Measurements from ENCODE around the gene TNS3. TPM values are rescaled to one million over a fixed set of nuclear protein-coding genes. Genes with fewer than 3 reads are reported as not detected.

TNS3 gene
- total RNA-seq, 4 donors from 2014 or later: 34.6 to 52.5 (median 48.6) TPM

DNA sequence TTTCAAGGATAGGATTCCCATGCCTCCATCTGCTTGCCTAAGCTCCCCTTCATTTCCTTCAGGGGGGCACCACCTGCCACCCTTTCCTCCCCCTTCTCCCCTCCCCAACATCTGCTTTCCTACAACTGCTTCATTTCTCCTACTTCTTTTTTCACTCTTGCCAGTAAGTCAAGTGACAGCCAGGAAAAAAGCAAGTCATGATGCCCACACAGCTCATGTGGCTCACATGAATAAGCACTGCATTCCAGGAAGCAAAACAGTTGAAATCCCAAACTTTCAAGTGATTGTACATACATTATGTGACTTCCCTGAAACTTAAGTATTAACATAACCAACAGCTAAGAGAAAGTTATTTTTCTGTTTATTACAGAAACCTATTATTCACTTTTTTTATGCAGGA is 78.6 kb downstream of the TNS3 start:
- H3K27ac ChIP-seq (replicated peaks in 1 of 4): no peak overlapping the region
- H3K4me1 ChIP-seq: peaks cover 50 to 81% (median 70%) of the 10 kb centered on the region in 4 donors
- no peak for DNase-seq (ENCODE audit: extremely low spot score)

DNA sequence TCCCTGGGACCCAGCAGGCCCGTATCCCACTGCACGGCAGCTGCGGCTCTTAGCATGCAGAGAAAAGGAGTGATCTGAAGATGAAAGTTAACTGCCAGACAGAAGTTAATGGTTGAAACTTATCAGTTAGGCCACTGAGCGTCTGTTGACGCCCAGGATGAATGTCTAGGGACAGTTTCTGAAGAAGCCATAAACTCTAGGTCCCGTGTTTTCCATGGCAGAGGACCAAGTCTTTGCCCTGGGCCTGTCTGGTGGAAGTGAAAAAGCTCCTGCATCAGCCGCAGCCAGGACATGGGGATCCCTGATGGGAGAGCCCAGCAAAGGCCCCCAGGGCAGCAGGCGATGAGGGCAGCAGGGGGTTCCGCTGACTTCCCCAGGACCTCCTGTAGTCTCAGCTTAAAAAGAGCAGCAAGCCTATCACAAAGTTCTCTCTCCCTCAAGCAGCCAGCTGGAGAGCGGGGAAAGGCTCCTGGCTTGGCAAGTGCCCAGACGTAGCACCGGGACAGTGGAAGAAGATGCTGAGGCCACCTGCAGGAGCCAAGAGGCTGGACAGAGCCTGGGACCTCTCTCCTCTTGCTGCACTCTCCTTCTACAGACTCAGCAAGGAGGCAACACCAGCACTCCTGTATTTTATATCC is 79.6 kb downstream of the TNS3 start:
- intact Hi-C loops (cut with DNase I): no loop called here
- no peak overlapping the region for H3K4me3 ChIP-seq
- peaks cover 46 to 84% (median 71%) of the 10 kb centered on the region in 4 donors for H3K4me1 ChIP-seq
- H3K9me3 ChIP-seq: no peaks in the 10 kb centered on the region
- H3K27me3 ChIP-seq: no peaks in the 10 kb centered on the region
- DNase-seq (ENCODE audit: extremely low spot score): no peak
- no peak overlapping the region for H3K27ac ChIP-seq (replicated peaks in 1 of 4)
- no peak for TF ChIP-seq POLR2AphosphoS5 (IDR thresholded peaks at IDR 0.05)
- no peaks in the 10 kb centered on the region for H3K36me3 ChIP-seq
- 79% methylated on average over 12 of the region's 12 CpGs for WGBS

More for the DNA sequence above, 78.6 kb downstream of the TNS3 start:
- intact Hi-C loops (cut with DNase I): no loop called here
- peak in 1 of 2 donors; percentile 33 for TF ChIP-seq POLR2AphosphoS5 (IDR thresholded peaks at IDR 0.05)
- TF ChIP-seq POLR2A (IDR thresholded peaks at IDR 0.05; ENCODE audit: low read depth): no peak
- peak; percentile 35 for TF ChIP-seq EP300 (IDR thresholded peaks at IDR 0.05)
- Histone ChIP-seq H3K4me3 (no peak overlapping the region), H3K27me3 (no peaks in the 10 kb centered on the region), H3K36me3 (no peaks in the 10 kb centered on the region), H3K9me3 (no peaks in the 10 kb centered on the region)

DNA sequence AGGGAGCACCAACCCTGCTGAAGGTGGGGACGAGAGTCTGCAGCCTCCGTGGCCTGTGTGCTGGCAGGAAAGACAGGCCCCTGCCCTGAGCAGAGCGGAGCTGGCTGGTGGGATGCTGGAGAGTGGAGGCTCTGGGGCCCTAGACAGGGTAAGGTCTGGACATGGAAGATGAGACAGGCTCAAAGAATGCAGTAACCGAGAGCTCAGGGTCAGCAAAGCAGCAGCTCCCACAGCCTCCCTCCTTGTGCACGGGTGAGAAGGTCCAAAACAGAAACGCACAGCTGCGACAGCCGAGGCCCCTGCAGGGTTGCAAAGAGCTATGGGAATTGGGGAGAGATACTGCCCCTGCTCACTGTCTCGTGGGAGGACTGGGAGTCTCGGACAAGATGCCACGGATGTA is 80.5 kb downstream of the TNS3 start:
- intact Hi-C loops (cut with DNase I): no loop called here
- TF ChIP-seq POLR2A (IDR thresholded peaks at IDR 0.05; ENCODE audit: low read depth) (no peak), POLR2AphosphoS5 (IDR thresholded peaks at IDR 0.05) (no peak), EP300 (IDR thresholded peaks at IDR 0.05) (no peak)
- TF ChIP-seq, protein P1, sequence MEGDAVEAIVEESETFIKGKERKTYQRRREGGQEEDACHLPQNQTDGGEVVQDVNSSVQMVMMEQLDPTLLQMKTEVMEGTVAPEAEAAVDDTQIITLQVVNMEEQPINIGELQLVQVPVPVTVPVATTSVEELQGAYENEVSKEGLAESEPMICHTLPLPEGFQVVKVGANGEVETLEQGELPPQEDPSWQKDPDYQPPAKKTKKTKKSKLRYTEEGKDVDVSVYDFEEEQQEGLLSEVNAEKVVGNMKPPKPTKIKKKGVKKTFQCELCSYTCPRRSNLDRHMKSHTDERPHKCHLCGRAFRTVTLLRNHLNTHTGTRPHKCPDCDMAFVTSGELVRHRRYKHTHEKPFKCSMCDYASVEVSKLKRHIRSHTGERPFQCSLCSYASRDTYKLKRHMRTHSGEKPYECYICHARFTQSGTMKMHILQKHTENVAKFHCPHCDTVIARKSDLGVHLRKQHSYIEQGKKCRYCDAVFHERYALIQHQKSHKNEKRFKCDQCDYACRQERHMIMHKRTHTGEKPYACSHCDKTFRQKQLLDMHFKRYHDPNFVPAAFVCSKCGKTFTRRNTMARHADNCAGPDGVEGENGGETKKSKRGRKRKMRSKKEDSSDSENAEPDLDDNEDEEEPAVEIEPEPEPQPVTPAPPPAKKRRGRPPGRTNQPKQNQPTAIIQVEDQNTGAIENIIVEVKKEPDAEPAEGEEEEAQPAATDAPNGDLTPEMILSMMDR (IDR thresholded peaks at IDR 0.05): no peak
- WGBS: 75% methylated on average over 10 of the region's 11 CpGs
- H3K9me3 ChIP-seq: no peaks in the 10 kb centered on the region
- no peak for DNase-seq (ENCODE audit: extremely low spot score)
- no peaks in the 10 kb centered on the region for H3K36me3 ChIP-seq
- H3K27ac ChIP-seq (replicated peaks in 1 of 4): no peak overlapping the region
- H3K27me3 ChIP-seq: no peaks in the 10 kb centered on the region
- H3K4me1 ChIP-seq: peaks cover 46 to 84% (median 71%) of the 10 kb centered on the region in 4 donors
- H3K4me3 ChIP-seq: no peak overlapping the region

DNA sequence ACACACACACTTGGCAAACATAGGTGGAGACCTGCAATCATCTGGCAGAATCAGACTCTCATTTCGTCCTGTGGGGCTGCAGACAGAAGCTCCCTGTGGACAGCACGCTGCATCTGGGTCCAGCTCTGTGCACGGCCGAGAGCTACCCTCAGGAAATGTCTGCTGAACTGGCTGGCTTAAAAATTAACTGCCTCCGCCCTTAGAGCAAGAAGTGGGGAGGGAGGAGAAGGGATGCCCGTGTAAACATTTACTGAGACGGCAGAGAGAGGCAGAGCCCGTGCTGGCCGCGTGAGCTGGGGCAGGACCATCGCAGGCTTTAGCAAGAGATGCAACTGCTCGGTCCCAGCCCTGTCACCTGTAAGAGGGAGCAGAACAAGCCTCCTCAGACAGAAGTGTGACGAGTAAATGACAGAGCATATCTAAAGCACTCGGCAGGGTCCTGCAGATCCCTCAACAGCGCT is 81.8 kb downstream of the TNS3 start:
- 70% methylated on average over 15 of the region's 15 CpGs for WGBS
- H3K27ac ChIP-seq (replicated peaks in 1 of 4): peak overlapping the region in 1 of 4 donors; percentile 14
- H3K36me3 ChIP-seq: no peaks in the 10 kb centered on the region
- intact Hi-C loops (cut with DNase I): no loop called here
- H3K4me3 ChIP-seq: no peak overlapping the region
- no peaks in the 10 kb centered on the region for H3K27me3 ChIP-seq
- no peak for DNase-seq (ENCODE audit: extremely low spot score)
- H3K4me1 ChIP-seq: peaks cover 54 to 84% (median 66%) of the 10 kb centered on the region in 4 donors
- TF ChIP-seq, protein P1 (IDR thresholded peaks at IDR 0.05): no peak
- H3K9me3 ChIP-seq: no peaks in the 10 kb centered on the region

DNA sequence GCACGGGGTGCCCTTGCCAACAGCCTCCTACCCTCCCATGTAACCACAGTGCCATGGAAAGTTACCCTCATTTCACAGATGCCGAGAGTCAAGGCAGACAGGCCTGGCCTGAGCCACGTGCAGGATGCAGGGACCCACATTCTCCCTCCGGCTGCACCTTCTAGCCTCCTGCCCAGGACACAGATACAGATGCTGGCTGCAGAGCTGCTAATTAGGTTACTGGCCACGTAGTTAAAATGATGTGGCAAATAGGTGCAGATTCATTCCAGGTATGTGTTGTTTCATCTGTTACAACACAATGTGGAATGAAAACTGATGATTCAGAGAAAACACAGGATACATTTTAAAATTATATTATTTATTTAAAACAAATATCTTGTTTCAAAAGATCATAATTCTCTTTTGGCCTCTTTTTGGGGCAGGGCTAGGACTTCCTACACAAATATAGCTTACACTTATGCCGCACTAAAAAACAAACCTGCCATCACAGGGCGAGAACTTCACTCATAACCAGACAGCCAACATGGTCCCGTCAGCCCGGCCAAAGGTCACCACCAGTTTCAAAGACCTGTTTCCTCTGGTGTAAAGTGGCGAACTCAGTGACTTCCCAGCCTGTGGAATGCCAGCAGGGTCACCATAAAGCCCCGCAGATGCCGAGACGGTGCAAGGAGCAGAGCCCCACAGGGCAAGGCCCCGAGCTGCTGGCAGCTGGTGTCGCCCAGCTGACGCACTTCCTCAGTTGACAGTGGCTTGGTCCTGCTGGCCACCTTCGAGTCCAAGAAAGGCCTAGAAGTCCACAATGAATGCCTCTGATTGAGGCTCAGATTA is 83.5 kb downstream of the TNS3 start:
- intact Hi-C loops (cut with DNase I): no loop called here
- Histone ChIP-seq H3K4me3 (no peak overlapping the region), H3K4me1 (peaks cover 54 to 81% (median 73%) of the 10 kb centered on the region in 4 donors), H3K36me3 (no peaks in the 10 kb centered on the region), H3K9me3 (no peaks in the 10 kb centered on the region), H3K27me3 (no peaks in the 10 kb centered on the region), H3K27ac (replicated peaks in 1 of 4) (peak overlapping the region in 2 of 4 donors; percentile 6 to 13)
- TF ChIP-seq POLR2AphosphoS5 (IDR thresholded peaks at IDR 0.05) (no peak), POLR2A (IDR thresholded peaks at IDR 0.05; ENCODE audit: low read depth) (no peak), EP300 (IDR thresholded peaks at IDR 0.05) (no peak)
- TF ChIP-seq, protein P1 (IDR thresholded peaks at IDR 0.05): no peak
- 94% methylated on average over 13 of the region's 17 CpGs for WGBS
- DNase-seq (ENCODE audit: extremely low spot score): no peak
